Measurements from ENCODE around the gene FYTTD1. TPM values are rescaled to one million over a fixed set of nuclear protein-coding genes. Genes with fewer than 3 reads are reported as not detected.

The FYTTD1 gene
- total RNA-seq, 2 experiments from 2014 or later: 47.6 to 57.8 TPM

DNA sequence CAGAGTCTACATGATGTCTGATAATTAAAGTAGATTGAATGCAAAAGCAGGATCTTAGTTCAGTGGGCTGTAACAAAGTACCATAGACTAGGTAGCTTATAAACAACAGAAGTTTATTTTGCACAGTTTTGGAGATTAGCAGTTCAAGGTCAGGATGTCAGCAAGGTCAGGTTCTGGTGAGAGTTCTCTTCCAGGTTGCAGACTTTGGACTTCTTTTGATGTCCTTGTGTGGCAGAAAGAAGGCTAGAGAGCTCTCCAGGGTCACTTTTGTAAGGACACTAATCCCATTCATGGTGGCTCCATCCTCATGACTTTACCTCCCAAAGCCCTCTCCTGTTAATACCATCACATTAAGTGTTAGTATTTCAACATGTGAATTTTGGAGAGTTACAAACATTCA, 12.1 kb downstream of the FYTTD1 start:
- TF ChIP-seq, protein P1, sequence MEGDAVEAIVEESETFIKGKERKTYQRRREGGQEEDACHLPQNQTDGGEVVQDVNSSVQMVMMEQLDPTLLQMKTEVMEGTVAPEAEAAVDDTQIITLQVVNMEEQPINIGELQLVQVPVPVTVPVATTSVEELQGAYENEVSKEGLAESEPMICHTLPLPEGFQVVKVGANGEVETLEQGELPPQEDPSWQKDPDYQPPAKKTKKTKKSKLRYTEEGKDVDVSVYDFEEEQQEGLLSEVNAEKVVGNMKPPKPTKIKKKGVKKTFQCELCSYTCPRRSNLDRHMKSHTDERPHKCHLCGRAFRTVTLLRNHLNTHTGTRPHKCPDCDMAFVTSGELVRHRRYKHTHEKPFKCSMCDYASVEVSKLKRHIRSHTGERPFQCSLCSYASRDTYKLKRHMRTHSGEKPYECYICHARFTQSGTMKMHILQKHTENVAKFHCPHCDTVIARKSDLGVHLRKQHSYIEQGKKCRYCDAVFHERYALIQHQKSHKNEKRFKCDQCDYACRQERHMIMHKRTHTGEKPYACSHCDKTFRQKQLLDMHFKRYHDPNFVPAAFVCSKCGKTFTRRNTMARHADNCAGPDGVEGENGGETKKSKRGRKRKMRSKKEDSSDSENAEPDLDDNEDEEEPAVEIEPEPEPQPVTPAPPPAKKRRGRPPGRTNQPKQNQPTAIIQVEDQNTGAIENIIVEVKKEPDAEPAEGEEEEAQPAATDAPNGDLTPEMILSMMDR (conservative IDR thresholded peaks at IDR 0.05; ENCODE audit: low read length): no peak
- TF ChIP-seq EZH2phosphoT487 (IDR thresholded peaks at IDR 0.05; ENCODE audit: borderline replicate concordance, low read depth, low read length): no peak
- Histone ChIP-seq H3K4me3 (ENCODE audit: low read depth, low read length, poor library complexity, severe bottlenecking) (no peak overlapping the region), H3K27ac (ENCODE audit: low read depth, low read length, poor library complexity, severe bottlenecking) (no peak overlapping the region), H2AFZ (ENCODE audit: low read length) (no peak overlapping the region), H3K4me1 (ENCODE audit: insufficient read depth, low read length, poor library complexity, severe bottlenecking) (no peaks in the 10 kb centered on the region), H3K9me3 (ENCODE audit: low read length) (no peaks in the 10 kb centered on the region), H3K4me2 (ENCODE audit: low read length) (no peak overlapping the region), H4K20me1 (ENCODE audit: insufficient read depth, low read length) (no peaks in the 10 kb centered on the region), H3K79me2 (ENCODE audit: insufficient read depth, low read depth, low read length) (no peaks in the 10 kb centered on the region), H3K9me2 (ENCODE audit: insufficient read depth, low read length) (no peaks in the 10 kb centered on the region), H3K36me3 (ENCODE audit: insufficient read depth, low read length) (peaks cover 89% of the 10 kb centered on the region)
- no peak for DNase-seq (ENCODE audit: low spot score)
- POLR2A ChIA-PET: interaction anchor here (0.6 kb wide), 1 partner anchor 8 kb away, joined by 3 read pairs; no protein-coding TSS in a partner anchor
- CTCF ChIA-PET (ENCODE audit: unreplicated experiment): no interaction called here
- BruUV-seq (replicated peaks): no TSS peak
- intact Hi-C loops (cut with micrococcal nuclease; ENCODE audit: unreplicated experiment): no loop called here

DNA sequence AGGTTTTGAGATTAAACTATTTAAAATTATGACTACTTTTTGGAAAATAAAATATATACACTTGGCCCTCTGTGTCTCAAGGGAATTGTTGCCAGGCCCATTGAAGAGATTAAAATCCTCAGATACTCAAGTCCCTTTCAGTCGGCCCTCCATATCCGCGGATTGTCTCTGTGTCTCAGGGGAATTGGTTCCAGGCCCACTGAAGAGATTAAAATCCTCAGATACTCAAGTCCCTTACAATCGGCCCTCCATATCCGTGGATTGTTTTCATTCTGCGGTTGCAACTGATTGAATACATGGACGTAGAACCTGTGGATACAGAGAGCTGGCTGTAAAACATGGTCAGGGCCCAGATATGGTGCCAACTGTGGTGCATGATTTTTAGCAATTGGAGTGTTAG, 25.6 kb downstream of the FYTTD1 start:
- no TSS peak for BruUV-seq (replicated peaks)
- intact Hi-C loops (cut with micrococcal nuclease; ENCODE audit: unreplicated experiment): no loop called here
- Histone ChIP-seq H3K79me2 (ENCODE audit: insufficient read depth, low read depth, low read length) (no peaks in the 10 kb centered on the region), H3K27ac (ENCODE audit: low read depth, low read length, poor library complexity, severe bottlenecking) (no peak overlapping the region), H3K4me2 (ENCODE audit: low read length) (no peak overlapping the region), H2AFZ (ENCODE audit: low read length) (no peak overlapping the region), H3K9me2 (ENCODE audit: insufficient read depth, low read length) (no peaks in the 10 kb centered on the region), H3K4me3 (ENCODE audit: low read depth, low read length, poor library complexity, severe bottlenecking) (no peak overlapping the region), H4K20me1 (ENCODE audit: insufficient read depth, low read length) (no peaks in the 10 kb centered on the region), H3K4me1 (ENCODE audit: insufficient read depth, low read length, poor library complexity, severe bottlenecking) (no peaks in the 10 kb centered on the region), H3K9me3 (ENCODE audit: low read length) (no peaks in the 10 kb centered on the region), H3K36me3 (ENCODE audit: insufficient read depth, low read length) (peaks cover 90% of the 10 kb centered on the region)
- DNase-seq (ENCODE audit: low spot score): no peak
- TF ChIP-seq EZH2phosphoT487 (IDR thresholded peaks at IDR 0.05; ENCODE audit: borderline replicate concordance, low read depth, low read length): no peak
- TF ChIP-seq, protein P1 (conservative IDR thresholded peaks at IDR 0.05; ENCODE audit: low read length): no peak
- POLR2A ChIA-PET: interaction anchor here (0.7 to 1.1 kb wide), 3 partner anchors 11 to 60 kb away, joined by 4 to 5 read pairs (median 5); no protein-coding TSS in a partner anchor
- CTCF ChIA-PET (ENCODE audit: unreplicated experiment): no interaction called here

DNA sequence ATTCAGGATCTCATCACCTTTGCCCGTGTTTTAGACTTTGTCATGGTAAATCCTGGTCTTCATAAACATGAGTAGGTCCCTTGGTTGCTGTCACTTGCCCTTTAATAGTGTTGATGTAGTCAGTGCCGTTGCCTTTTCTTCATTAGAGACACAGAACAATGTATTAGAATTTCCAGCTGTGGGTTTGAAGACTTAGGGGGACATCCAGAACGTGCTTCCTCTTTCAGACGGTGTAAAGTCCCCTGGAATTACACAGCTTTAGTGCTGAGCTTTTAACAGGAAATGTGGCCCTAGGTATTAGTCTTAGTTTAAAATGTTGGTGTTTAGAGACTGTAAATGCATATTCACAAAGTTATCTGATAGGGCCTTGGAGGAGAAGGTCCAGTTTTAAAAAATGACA, 32.5 kb downstream of the FYTTD1 start:
- H3K9me3 ChIP-seq (ENCODE audit: low read length): no peaks in the 10 kb centered on the region
- H3K4me1 ChIP-seq (ENCODE audit: insufficient read depth, low read length, poor library complexity, severe bottlenecking): peaks cover 20% of the 10 kb centered on the region
- peak overlapping the region; percentile 7; the same call in 1 of the 2 replicates for H3K4me2 ChIP-seq (ENCODE audit: low read length)
- no peak for TF ChIP-seq EZH2phosphoT487 (IDR thresholded peaks at IDR 0.05; ENCODE audit: borderline replicate concordance, low read depth, low read length)
- TF ChIP-seq, protein P1 (conservative IDR thresholded peaks at IDR 0.05; ENCODE audit: low read length): no peak
- DNase-seq (ENCODE audit: low spot score): no peak
- no TSS peak for BruUV-seq (replicated peaks)
- no peak overlapping the region for H2AFZ ChIP-seq (ENCODE audit: low read length)
- ChIA-PET POLR2A (interaction anchor here (0.6 to 1.5 kb wide), 2 partner anchors 9 to 82 kb away, joined by 5 to 8 read pairs; partner anchors contain the start of gene LRCH3), CTCF (ENCODE audit: unreplicated experiment) (no interaction called here)
- H3K9me2 ChIP-seq (ENCODE audit: insufficient read depth, low read length): no peaks in the 10 kb centered on the region
- no peaks in the 10 kb centered on the region for H3K79me2 ChIP-seq (ENCODE audit: insufficient read depth, low read depth, low read length)
- H4K20me1 ChIP-seq (ENCODE audit: insufficient read depth, low read length): no peaks in the 10 kb centered on the region
- H3K36me3 ChIP-seq (ENCODE audit: insufficient read depth, low read length): peaks cover 55% of the 10 kb centered on the region
- H3K27ac ChIP-seq (ENCODE audit: low read depth, low read length, poor library complexity, severe bottlenecking): peak overlapping the region; percentile 32
- no peak overlapping the region for H3K4me3 ChIP-seq (ENCODE audit: low read depth, low read length, poor library complexity, severe bottlenecking)
- intact Hi-C loops (cut with micrococcal nuclease; ENCODE audit: unreplicated experiment): no loop called here
